ENCODE results near the gene TXNRD1. TPM values are rescaled to one million over a fixed set of nuclear protein-coding genes. Genes with fewer than 3 reads are reported as not detected.

TXNRD1 gene
- total and polyA plus RNA-seq, 4 donors, result 97.7 to 140 (median 117) TPM

GRCh38 chr12:104342635-104343249 is 127.2 kb downstream of the TXNRD1 start:
- H3K36me3 ChIP-seq (ENCODE audit: control insufficient read depth in 1 of 2, insufficient read depth in 2 of 2, low read length in 1 of 2), result peaks cover 2 to 6% of the 10 kb centered on the region in 2 donors
- WGBS, 2 donors, result 93 to 94% methylated on average over 12 of the region's 12 CpGs
- no peak for ATAC-seq (ENCODE audit: low FRiP score)
- H3K27me3 ChIP-seq (ENCODE audit: control insufficient read depth in 1 of 2, insufficient read depth in 2 of 2, low read length in 1 of 2), result no peaks in the 10 kb centered on the region
- no peak overlapping the region for H3K4me3 ChIP-seq (ENCODE audit: low read length in 2 of 2)
- peaks cover 4 to 14% of the 10 kb centered on the region in 2 donors for H3K4me1 ChIP-seq (ENCODE audit: control insufficient read depth in 1 of 2, insufficient read depth in 2 of 2, low read length in 2 of 2)
- H3K27ac ChIP-seq (ENCODE audit: low read depth in 1 of 2, low read length in 2 of 2), result no peak overlapping the region
- H3K9me3 ChIP-seq (ENCODE audit: control insufficient read depth, low read length), result no peaks in the 10 kb centered on the region
- no peak for DNase-seq
- intact Hi-C loops (cut with DNase I), result loop anchor here (5.0 kb wide), 2 partner anchors 35 to 40 kb away; partner anchors contain the start of gene EID3 (in 1 of the 2)

DNA sequence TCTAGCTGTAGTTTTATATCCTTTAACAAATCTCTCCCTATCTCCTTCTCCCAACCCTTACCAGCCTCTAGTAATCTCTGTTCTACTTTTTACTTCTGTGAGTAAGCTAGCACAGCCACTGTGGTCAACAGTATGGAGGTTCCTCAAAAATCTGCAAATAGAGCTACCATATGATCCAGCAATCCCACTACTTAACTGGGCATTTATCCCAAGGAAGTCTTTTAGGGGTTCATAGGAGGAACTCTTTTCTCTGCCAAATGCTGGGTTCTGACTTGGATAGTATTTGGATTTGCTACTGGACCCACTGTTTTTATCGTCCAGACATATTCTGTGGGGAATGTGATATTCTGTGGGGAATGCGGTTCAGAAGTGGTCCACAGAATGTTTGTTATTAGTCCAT is 129.1 kb downstream of the TXNRD1 start:
- ATAC-seq (ENCODE audit: low FRiP score) (no peak), DNase-seq (no peak)
- Histone ChIP-seq H3K27me3 (ENCODE audit: control insufficient read depth in 1 of 2, insufficient read depth in 2 of 2, low read length in 1 of 2) (no peaks in the 10 kb centered on the region), H3K4me1 (ENCODE audit: control insufficient read depth in 1 of 2, insufficient read depth in 2 of 2, low read length in 2 of 2) (peaks cover 4 to 13% of the 10 kb centered on the region in 2 donors), H3K4me3 (ENCODE audit: low read length in 2 of 2) (no peak overlapping the region), H3K36me3 (ENCODE audit: control insufficient read depth in 1 of 2, insufficient read depth in 2 of 2, low read length in 1 of 2) (peaks cover 0 to 13% of the 10 kb centered on the region in 2 donors), H3K27ac (ENCODE audit: low read depth in 1 of 2, low read length in 2 of 2) (no peak overlapping the region), H3K9me3 (ENCODE audit: control insufficient read depth, low read length) (no peaks in the 10 kb centered on the region)
- 4 to 12% methylated on average over 2 of the region's 2 CpGs for WGBS, 2 donors
- intact Hi-C loops (cut with DNase I), result loop anchor here (5.0 kb wide), 2 partner anchors 37 to 42 kb away; partner anchors contain the start of gene EID3 (in 1 of the 2)

DNA sequence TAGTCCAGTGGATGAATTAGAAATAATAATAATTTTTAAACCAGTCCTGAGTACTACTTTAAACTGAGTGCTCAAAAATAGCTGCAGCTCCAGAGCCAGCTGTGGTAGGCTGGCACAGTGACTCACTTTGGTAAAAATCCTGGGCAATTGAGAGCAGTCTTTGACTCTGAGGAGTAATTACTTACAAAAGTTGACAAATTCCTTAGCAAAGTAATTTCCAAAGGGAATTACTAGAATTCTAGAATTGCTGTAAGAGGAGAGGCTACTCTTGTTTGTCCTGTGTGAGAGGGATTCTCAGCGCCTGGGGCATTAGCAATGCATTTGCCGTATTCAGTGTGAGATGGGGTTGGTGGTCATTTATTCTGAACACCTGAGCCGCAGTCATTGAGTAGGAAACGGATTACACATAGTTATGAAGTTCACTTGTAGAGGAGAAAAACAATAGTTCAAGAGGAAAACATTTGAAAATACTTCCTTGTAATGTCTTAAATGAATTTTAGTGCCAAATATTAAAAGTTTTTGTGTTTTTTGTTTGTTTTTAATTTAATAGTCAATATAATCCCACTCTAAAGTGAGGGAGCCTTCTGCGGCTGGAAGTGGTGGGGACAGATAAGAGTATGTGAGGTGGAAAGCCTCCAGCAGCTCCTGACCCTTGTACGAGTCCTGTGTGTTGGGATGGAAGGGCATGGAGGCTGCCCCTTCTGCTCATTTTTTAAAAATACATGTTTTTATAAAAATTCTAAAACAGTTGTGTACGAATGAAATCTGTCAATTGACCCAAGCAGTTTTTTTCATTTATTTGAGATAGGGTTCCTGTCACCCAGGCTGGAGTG is 129.9 kb downstream of the TXNRD1 start:
- peak overlapping the region; percentile 33 to 69 for H3K27ac ChIP-seq (ENCODE audit: low read depth in 1 of 2, low read length in 2 of 2)
- H3K4me1 ChIP-seq (ENCODE audit: control insufficient read depth in 1 of 2, insufficient read depth in 2 of 2, low read length in 2 of 2), result peaks cover 2 to 8% of the 10 kb centered on the region in 2 donors
- H3K27me3 ChIP-seq (ENCODE audit: control insufficient read depth in 1 of 2, insufficient read depth in 2 of 2, low read length in 1 of 2), result no peaks in the 10 kb centered on the region
- intact Hi-C loops (cut with DNase I), result no loop called here
- no peaks in the 10 kb centered on the region for H3K9me3 ChIP-seq (ENCODE audit: control insufficient read depth, low read length)
- no peak for ATAC-seq (ENCODE audit: low FRiP score)
- peaks cover 0 to 13% of the 10 kb centered on the region in 2 donors for H3K36me3 ChIP-seq (ENCODE audit: control insufficient read depth in 1 of 2, insufficient read depth in 2 of 2, low read length in 1 of 2)
- DNase-seq, result no peak
- no peak overlapping the region for H3K4me3 ChIP-seq (ENCODE audit: low read length in 2 of 2)
- 12 to 17% methylated on average over 7 of the region's 7 CpGs for WGBS, 2 donors

- no peak for ATAC-seq (ENCODE audit: low FRiP score)
- DNase-seq, result no peak
- intact Hi-C loops (cut with DNase I), result no loop called here
- H3K4me1 ChIP-seq (ENCODE audit: control insufficient read depth in 1 of 2, insufficient read depth in 2 of 2, low read length in 2 of 2), result peaks cover 0 to 7% of the 10 kb centered on the region in 2 donors
- no peaks in the 10 kb centered on the region for H3K27me3 ChIP-seq (ENCODE audit: control insufficient read depth in 1 of 2, insufficient read depth in 2 of 2, low read length in 1 of 2)
- no peaks in the 10 kb centered on the region for H3K9me3 ChIP-seq (ENCODE audit: control insufficient read depth, low read length)
- WGBS, 2 donors, result 55 to 59% methylated on average over 5 of the region's 5 CpGs
- no peak overlapping the region for H3K27ac ChIP-seq (ENCODE audit: low read depth in 1 of 2, low read length in 2 of 2)
- H3K4me3 ChIP-seq (ENCODE audit: low read length in 2 of 2), result no peak overlapping the region
- peaks cover 0 to 18% of the 10 kb centered on the region in 2 donors for H3K36me3 ChIP-seq (ENCODE audit: control insufficient read depth in 1 of 2, insufficient read depth in 2 of 2, low read length in 1 of 2)
Observed at GRCh38 chr12:104347374-104348075, 131.9 kb downstream of the TXNRD1 start.

DNA sequence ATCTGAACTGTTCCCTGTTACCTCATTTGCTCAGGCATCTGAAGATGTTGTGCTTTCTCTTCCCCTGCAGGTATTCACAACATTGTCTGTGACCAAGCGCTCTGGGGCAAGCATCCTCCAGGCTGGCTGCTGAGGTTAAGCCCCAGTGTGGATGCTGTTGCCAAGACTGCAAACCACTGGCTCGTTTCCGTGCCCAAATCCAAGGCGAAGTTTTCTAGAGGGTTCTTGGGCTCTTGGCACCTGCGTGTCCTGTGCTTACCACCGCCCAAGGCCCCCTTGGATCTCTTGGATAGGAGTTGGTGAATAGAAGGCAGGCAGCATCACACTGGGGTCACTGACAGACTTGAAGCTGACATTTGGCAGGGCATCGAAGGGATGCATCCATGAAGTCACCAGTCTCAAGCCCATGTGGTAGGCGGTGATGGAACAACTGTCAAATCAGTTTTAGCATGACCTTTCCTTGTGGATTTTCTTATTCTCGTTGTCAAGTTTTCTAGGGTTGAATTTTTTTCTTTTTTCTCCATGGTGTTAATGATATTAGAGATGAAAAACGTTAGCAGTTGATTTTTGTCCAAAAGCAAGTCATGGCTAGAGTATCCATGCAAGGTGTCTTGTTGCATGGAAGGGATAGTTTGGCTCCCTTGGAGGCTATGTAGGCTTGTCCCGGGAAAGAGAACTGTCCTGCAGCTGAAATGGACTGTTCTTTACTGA is 132.9 kb downstream of the TXNRD1 start:
- Histone ChIP-seq H3K27ac (ENCODE audit: low read depth in 1 of 2, low read length in 2 of 2) (no peak overlapping the region), H3K36me3 (ENCODE audit: control insufficient read depth in 1 of 2, insufficient read depth in 2 of 2, low read length in 1 of 2) (peaks cover 0 to 16% of the 10 kb centered on the region in 2 donors), H3K27me3 (ENCODE audit: control insufficient read depth in 1 of 2, insufficient read depth in 2 of 2, low read length in 1 of 2) (no peaks in the 10 kb centered on the region), H3K4me3 (ENCODE audit: low read length in 2 of 2) (no peak overlapping the region), H3K4me1 (ENCODE audit: control insufficient read depth in 1 of 2, insufficient read depth in 2 of 2, low read length in 2 of 2) (peaks cover 0 to 7% of the 10 kb centered on the region in 2 donors), H3K9me3 (ENCODE audit: control insufficient read depth, low read length) (no peaks in the 10 kb centered on the region)
- no peak for DNase-seq
- 61 to 66% methylated on average over 11 of the region's 11 CpGs for WGBS, 2 donors
- intact Hi-C loops (cut with DNase I), result no loop called here
- no peak for ATAC-seq (ENCODE audit: low FRiP score)

GRCh38 chr12:104348994-104349494 is 133.5 kb downstream of the TXNRD1 start:
- ATAC-seq (ENCODE audit: low FRiP score), result no peak
- DNase-seq, result no peak
- H3K4me1 ChIP-seq (ENCODE audit: control insufficient read depth in 1 of 2, insufficient read depth in 2 of 2, low read length in 2 of 2), result peaks cover 0 to 7% of the 10 kb centered on the region in 2 donors
- no peaks in the 10 kb centered on the region for H3K9me3 ChIP-seq (ENCODE audit: control insufficient read depth, low read length)
- no peaks in the 10 kb centered on the region for H3K27me3 ChIP-seq (ENCODE audit: control insufficient read depth in 1 of 2, insufficient read depth in 2 of 2, low read length in 1 of 2)
- peaks cover 0 to 17% of the 10 kb centered on the region in 2 donors for H3K36me3 ChIP-seq (ENCODE audit: control insufficient read depth in 1 of 2, insufficient read depth in 2 of 2, low read length in 1 of 2)
- 22 to 35% methylated on average over 2 of the region's 2 CpGs for WGBS, 2 donors
- H3K4me3 ChIP-seq (ENCODE audit: low read length in 2 of 2), result no peak overlapping the region
- H3K27ac ChIP-seq (ENCODE audit: low read depth in 1 of 2, low read length in 2 of 2), result no peak overlapping the region
- intact Hi-C loops (cut with DNase I), result no loop called here

DNA sequence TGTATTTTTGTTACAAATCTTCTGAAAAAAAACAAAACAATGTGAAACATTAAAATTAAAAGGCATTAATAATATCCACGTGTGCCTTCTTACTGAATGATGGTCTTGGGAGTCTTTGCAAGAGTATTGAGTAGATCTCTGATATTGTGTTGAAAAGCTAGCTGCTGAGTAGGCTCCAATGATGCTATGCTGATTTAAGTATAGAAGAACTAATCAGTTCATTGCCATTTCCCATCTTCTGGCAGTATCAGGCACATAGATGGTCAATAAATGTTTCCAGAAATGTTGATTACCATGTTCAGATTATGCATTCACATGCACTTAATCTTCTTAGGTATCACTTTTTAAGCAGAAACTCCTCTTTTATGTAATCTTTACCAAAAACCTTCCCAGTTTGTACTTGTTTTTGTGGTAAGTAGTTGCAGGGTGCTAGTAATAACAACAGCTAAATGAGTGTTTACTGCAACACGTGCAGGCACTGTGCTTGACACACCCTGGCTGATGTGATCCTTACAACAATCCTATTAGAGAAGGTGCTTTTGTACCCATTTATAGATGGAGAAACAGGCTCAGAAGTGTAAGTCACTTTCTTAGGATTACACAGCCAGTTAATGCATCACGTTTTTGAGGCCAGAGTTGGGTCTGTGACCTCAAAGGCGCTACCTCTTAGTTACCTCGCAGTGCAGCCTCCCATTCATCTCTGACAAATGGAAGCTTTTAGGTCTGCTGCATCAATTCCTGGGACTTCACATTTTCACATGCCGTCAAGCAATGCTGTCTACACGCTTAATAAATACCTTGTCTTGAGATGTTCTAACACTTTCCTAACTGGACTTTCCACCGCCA is 134.9 kb downstream of the TXNRD1 start:
- peaks cover 0 to 7% of the 10 kb centered on the region in 2 donors for H3K4me1 ChIP-seq (ENCODE audit: control insufficient read depth in 1 of 2, insufficient read depth in 2 of 2, low read length in 2 of 2)
- peaks cover 0 to 19% of the 10 kb centered on the region in 2 donors for H3K36me3 ChIP-seq (ENCODE audit: control insufficient read depth in 1 of 2, insufficient read depth in 2 of 2, low read length in 1 of 2)
- H3K27ac ChIP-seq (ENCODE audit: low read depth in 1 of 2, low read length in 2 of 2), result peak overlapping the region in 1 of 2 donors; percentile 28
- intact Hi-C loops (cut with DNase I), result no loop called here
- WGBS, 2 donors, result 81 to 84% methylated on average over 8 of the region's 8 CpGs
- ATAC-seq (ENCODE audit: low FRiP score) (no peak), DNase-seq (no peak)
- no peaks in the 10 kb centered on the region for H3K27me3 ChIP-seq (ENCODE audit: control insufficient read depth in 1 of 2, insufficient read depth in 2 of 2, low read length in 1 of 2)
- no peak overlapping the region for H3K4me3 ChIP-seq (ENCODE audit: low read length in 2 of 2)
- no peaks in the 10 kb centered on the region for H3K9me3 ChIP-seq (ENCODE audit: control insufficient read depth, low read length)

All from aorta (tissue), 5 donors.